ENCODE measurements around the gene OPN3. TPM values are rescaled to one million over a fixed set of nuclear protein-coding genes. Genes with fewer than 3 reads are reported as not detected.

OPN3 gene
- total RNA-seq, 4 donors from 2014 or later = 4.6 to 9.6 (median 5.8) TPM

DNA sequence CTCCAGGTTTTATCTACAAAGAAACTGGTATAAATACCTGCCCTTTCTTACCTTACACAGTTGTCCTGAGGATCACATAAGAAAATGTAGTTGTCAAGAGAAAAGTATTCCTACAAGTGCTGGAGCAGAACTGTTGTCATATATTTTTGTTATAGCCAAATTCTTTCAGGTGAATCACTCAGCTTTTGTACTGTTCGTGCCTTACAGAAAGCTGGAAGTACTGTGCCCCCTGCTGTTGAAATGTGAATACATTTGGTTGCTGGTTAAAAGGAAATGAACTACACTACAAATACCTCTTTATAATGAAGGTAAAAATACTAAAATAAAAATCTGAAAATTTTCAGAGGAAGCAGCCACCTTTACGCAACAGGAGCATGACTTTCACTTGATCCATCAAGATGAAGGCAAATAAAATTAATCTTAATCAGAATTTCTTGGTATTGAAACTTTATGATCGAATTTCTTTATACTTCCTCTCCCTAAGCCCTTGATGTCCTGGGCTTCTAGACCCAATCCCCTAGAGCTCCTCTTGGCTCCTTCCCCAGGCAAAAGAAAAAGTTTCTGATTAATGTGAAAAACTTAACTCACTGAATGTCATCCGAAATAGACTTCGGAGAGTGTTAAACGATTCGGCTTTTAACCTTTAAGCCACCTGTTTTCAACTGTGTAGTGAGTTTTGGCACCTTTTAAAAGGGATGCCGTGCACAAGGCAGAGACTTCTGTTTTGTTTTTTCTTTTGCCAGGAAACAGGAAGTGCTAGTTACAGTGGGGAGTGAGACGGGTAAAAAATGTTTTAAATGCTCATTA is 12.5 kb downstream of the OPN3 start:
- ATAC-seq = no peak
- Histone ChIP-seq H3K27ac (no peak overlapping the region), H3K36me3 (no peaks in the 10 kb centered on the region), H3K4me1 (peaks cover 5% of the 10 kb centered on the region in 2 donors), H3K27me3 (no peaks in the 10 kb centered on the region), H3K4me3 (no peak overlapping the region), H3K9me3 (no peaks in the 10 kb centered on the region)
- TF ChIP-seq, protein P1, sequence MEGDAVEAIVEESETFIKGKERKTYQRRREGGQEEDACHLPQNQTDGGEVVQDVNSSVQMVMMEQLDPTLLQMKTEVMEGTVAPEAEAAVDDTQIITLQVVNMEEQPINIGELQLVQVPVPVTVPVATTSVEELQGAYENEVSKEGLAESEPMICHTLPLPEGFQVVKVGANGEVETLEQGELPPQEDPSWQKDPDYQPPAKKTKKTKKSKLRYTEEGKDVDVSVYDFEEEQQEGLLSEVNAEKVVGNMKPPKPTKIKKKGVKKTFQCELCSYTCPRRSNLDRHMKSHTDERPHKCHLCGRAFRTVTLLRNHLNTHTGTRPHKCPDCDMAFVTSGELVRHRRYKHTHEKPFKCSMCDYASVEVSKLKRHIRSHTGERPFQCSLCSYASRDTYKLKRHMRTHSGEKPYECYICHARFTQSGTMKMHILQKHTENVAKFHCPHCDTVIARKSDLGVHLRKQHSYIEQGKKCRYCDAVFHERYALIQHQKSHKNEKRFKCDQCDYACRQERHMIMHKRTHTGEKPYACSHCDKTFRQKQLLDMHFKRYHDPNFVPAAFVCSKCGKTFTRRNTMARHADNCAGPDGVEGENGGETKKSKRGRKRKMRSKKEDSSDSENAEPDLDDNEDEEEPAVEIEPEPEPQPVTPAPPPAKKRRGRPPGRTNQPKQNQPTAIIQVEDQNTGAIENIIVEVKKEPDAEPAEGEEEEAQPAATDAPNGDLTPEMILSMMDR (IDR thresholded peaks at IDR 0.05 in 4 of 5, conservative IDR thresholded peaks at IDR 0.05 in 1 of 5) = peak in 4 of 5 experiments; percentile 8 to 41 (median 29)
- TF ChIP-seq POLR2A (IDR thresholded peaks at IDR 0.05) = no peak
- no peak for DNase-seq
- in situ Hi-C loops (cut with MboI; ENCODE audit: low sequenced_read_pairs in 4 of 4) = loop anchor here in 2 of 4 donors (5.0 to 25.0 kb wide), 3 partner anchors 95 to 210 kb away; partner anchors contain the start of genes EXO1 (in 2 of the 2) and KMO (in 1 of the 2)
- intact Hi-C loops (cut with DNase I; ENCODE audit: low total_unique reads) = loop anchor here (10.0 kb wide), 1 partner anchor 1697 kb away; no protein-coding TSS in a partner anchor

DNA sequence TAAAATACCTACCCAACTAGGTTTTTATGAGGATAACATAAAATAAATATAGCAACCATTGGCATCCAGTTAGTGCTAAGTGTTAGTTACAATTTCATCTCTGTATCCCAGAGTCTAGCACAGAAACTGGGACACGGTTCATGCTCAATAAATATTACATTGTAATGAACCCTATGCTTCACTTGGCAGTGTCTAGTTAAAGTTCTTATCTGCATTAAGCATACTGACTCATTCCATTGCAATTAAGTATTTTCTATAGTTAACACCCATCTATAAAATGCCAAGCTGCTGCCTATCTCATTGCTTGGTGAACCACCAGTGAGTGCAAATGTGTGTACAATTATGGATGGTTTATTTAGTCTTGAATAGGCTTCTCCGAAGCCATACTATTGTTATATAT is 15.2 kb downstream of the OPN3 start:
- no peak for TF ChIP-seq POLR2A (IDR thresholded peaks at IDR 0.05)
- TF ChIP-seq, protein P1 (IDR thresholded peaks at IDR 0.05 in 4 of 5, conservative IDR thresholded peaks at IDR 0.05 in 1 of 5) = no peak
- Histone ChIP-seq H3K36me3 (no peaks in the 10 kb centered on the region), H3K27ac (no peak overlapping the region), H3K4me3 (no peak overlapping the region), H3K27me3 (no peaks in the 10 kb centered on the region), H3K4me1 (peaks cover 5% of the 10 kb centered on the region in 2 donors), H3K9me3 (no peaks in the 10 kb centered on the region)
- ATAC-seq (no peak), DNase-seq (no peak)
- in situ Hi-C loops (cut with MboI; ENCODE audit: low sequenced_read_pairs in 4 of 4) = loop anchor here (5.0 to 25.0 kb wide), 4 partner anchors 93 to 387 kb away; partner anchors contain the start of genes EXO1 (in 4 of the 4) and KMO (in 1 of the 4)
- intact Hi-C loops (cut with DNase I; ENCODE audit: low total_unique reads) = loop anchor here (10.0 kb wide), 1 partner anchor 1700 kb away; no protein-coding TSS in a partner anchor

DNA sequence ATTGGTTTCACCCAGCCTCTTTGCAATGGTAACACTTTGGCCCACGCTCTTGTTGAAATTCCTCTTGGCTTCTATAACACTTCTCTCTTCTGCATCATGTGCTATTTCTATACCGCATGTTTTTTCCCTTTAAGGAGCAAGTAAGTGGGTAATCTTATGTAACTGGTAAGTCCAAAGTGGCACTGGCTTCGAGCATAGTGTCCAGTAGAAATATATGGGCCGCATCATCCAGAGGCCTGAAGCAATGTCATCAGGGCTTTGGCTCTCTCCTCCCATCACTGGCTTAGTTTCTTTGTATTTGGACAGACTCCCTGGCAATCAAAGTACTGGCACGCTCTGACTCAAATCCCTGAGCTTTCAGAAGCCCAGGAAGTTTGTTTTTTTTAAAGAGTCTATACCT is 17.5 kb downstream of the OPN3 start:
- H3K36me3 ChIP-seq = no peaks in the 10 kb centered on the region
- H3K27me3 ChIP-seq = no peaks in the 10 kb centered on the region
- H3K4me3 ChIP-seq = no peak overlapping the region
- in situ Hi-C loops (cut with MboI; ENCODE audit: low sequenced_read_pairs in 4 of 4) = loop anchor here in 3 of 4 donors (10.0 to 25.0 kb wide), 3 partner anchors 98 to 390 kb away; partner anchors contain the start of gene EXO1 (in 2 of the 3)
- DNase-seq (no peak), ATAC-seq (no peak)
- intact Hi-C loops (cut with DNase I; ENCODE audit: low total_unique reads) = loop anchor here (10.0 kb wide), 1 partner anchor 1702 kb away; no protein-coding TSS in a partner anchor
- H3K4me1 ChIP-seq = peaks cover under 1 to 1% of the 10 kb centered on the region in 2 donors
- no peaks in the 10 kb centered on the region for H3K9me3 ChIP-seq
- H3K27ac ChIP-seq = no peak overlapping the region
- TF ChIP-seq POLR2A (IDR thresholded peaks at IDR 0.05) = no peak
- TF ChIP-seq, protein P1 (IDR thresholded peaks at IDR 0.05 in 4 of 5, conservative IDR thresholded peaks at IDR 0.05 in 1 of 5) = no peak

DNA sequence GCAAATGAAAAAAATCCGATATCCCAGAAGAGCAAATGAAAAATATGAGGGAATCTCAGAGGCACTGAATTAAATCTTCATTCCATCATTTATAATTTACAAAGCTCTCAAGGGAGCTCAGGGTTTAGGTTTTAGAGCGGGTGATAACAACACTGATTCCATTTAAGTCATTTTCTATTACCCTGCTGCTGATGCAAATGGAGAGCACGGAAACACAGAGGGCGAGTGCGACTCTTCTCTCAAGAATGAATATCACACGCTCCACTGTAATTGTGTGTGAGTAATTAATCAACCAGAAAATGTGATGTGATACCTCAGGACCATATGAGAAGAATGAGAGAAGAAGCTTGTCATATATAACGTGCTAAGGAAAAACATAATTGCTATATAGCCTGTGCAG is 22.7 kb downstream of the OPN3 start:
- H3K4me3 ChIP-seq = no peak overlapping the region
- H3K4me1 ChIP-seq = no peaks in the 10 kb centered on the region
- no peak overlapping the region for H3K27ac ChIP-seq
- TF ChIP-seq, protein P1 (IDR thresholded peaks at IDR 0.05 in 4 of 5, conservative IDR thresholded peaks at IDR 0.05 in 1 of 5) = no peak
- H3K27me3 ChIP-seq = no peaks in the 10 kb centered on the region
- no peaks in the 10 kb centered on the region for H3K36me3 ChIP-seq
- H3K9me3 ChIP-seq = no peaks in the 10 kb centered on the region
- in situ Hi-C loops (cut with MboI; ENCODE audit: low sequenced_read_pairs in 4 of 4) = loop anchor here (10.0 to 25.0 kb wide), 3 partner anchors 220 to 395 kb away; partner anchors contain the start of genes EXO1 (in 2 of the 4) and MAP1LC3C (in 1 of the 4)
- no peak for ATAC-seq
- intact Hi-C loops (cut with DNase I; ENCODE audit: low total_unique reads) = loop anchor here (10.0 kb wide), 1 partner anchor 377 kb away; the partner anchor contains the start of gene MAP1LC3C
- no peak for DNase-seq
